ENCODE data around the gene PIK3R3.

PIK3R3 gene

DNA sequence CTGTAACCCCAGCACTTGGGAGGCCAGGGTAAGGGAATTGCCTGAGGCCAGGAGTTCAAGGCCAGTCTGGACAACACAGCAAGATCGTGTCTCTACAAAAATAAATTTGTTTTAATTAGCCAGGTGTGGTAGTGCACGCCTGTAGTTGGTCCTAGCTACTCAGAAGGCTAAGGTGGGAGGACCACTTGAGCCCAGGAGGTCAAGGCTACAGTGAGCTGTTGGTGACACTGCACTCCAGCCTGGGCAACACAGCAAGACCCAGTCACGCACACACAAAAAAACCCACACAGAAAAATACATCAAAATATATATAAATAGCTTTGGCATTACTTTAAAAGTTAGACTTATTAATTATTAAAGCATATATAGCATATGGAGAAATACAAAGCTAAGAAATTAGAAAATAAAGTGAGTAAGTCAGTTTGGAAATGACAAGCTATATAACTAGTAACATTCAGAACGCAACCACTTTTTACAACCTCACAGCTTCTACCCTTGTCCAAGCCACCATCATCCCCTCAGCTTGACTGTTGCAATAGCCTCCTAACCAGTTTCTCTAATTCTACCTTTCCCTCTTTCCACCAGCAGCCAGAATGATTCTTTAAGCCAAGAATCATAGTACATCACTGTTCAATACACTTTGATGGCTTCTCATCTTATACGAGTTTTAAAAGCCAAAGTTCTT lies 14.5 kb downstream of the PIK3R3 start:
- Histone ChIP-seq H3F3A (ENCODE audit: insufficient read depth) (no peaks in the 10 kb centered on the region), H3K9me2 (replicated peaks; ENCODE audit: insufficient read depth, low read length) (no peaks in the 10 kb centered on the region), H3K36me3 (ENCODE audit: low read length) (no peaks in the 10 kb centered on the region), H2AFZ (ENCODE audit: low read depth, low read length, severe bottlenecking) (no peak overlapping the region), H3K79me2 (ENCODE audit: insufficient read depth, low read length) (no peaks in the 10 kb centered on the region), H3K27ac (ENCODE audit: low read depth, low read length) (no peak overlapping the region), H4K20me1 (ENCODE audit: low read depth, low read length) (no peaks in the 10 kb centered on the region), H3K9ac (ENCODE audit: low read length) (no peak overlapping the region), H3K9me3 (ENCODE audit: insufficient read depth, low read length) (no peaks in the 10 kb centered on the region), H3K4me2 (ENCODE audit: low read depth, low read length, poor library complexity, severe bottlenecking) (no peak overlapping the region), H3K27me3 (ENCODE audit: low read length) (no peaks in the 10 kb centered on the region), H3K4me3 (ENCODE audit: insufficient read depth, low read length, poor library complexity, severe bottlenecking) (no peak overlapping the region)
- TF ChIP-seq, protein P1, sequence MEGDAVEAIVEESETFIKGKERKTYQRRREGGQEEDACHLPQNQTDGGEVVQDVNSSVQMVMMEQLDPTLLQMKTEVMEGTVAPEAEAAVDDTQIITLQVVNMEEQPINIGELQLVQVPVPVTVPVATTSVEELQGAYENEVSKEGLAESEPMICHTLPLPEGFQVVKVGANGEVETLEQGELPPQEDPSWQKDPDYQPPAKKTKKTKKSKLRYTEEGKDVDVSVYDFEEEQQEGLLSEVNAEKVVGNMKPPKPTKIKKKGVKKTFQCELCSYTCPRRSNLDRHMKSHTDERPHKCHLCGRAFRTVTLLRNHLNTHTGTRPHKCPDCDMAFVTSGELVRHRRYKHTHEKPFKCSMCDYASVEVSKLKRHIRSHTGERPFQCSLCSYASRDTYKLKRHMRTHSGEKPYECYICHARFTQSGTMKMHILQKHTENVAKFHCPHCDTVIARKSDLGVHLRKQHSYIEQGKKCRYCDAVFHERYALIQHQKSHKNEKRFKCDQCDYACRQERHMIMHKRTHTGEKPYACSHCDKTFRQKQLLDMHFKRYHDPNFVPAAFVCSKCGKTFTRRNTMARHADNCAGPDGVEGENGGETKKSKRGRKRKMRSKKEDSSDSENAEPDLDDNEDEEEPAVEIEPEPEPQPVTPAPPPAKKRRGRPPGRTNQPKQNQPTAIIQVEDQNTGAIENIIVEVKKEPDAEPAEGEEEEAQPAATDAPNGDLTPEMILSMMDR (IDR thresholded peaks at IDR 0.05; ENCODE audit: insufficient read depth, low read length, poor library complexity, severe bottlenecking), result no peak
- TF ChIP-seq EZH2phosphoT487 (conservative IDR thresholded peaks at IDR 0.05; ENCODE audit: low read length), result no peak

DNA sequence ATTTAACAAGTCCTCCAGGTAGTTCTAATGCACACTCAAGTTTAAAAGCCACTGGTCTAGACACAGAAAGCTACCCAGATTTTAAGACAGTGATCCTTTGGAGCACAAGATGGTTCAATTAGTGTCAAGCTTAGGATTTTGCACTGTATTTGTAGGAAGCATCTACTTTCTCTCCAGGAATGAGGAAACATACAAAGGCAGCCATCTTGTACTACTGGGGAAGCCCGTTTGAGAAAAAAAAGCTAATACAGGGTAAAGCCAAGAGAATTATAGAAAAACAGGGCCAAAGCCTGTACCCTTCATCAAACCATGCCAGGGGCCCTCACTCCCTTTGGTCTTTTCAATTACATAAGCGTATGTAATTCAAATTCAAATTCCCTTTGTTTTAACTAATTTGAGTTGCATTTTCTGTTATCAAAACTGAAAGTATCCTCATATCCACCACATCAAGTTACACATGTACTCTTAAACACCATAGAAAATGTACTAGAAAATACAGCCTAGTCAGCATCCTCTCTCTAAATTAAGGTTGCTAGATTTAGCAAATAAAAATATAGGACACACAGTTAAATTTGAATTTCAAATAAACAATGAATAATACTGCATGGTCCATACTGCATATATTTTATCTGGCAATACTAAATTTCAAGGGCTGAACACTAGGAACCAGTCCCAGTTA lies 17.4 kb downstream of the PIK3R3 start:
- Histone ChIP-seq H3K4me2 (ENCODE audit: low read depth, low read length, poor library complexity, severe bottlenecking) (no peak overlapping the region), H3K9me3 (ENCODE audit: insufficient read depth, low read length) (no peaks in the 10 kb centered on the region), H2AFZ (ENCODE audit: low read depth, low read length, severe bottlenecking) (no peak overlapping the region)

GRCh38 chr1:46113948-46114347 lies 18.5 kb downstream of the PIK3R3 start:
- Histone ChIP-seq H3K9ac (ENCODE audit: low read length) (no peak overlapping the region), H3K79me2 (ENCODE audit: insufficient read depth, low read length) (no peaks in the 10 kb centered on the region)

More for the DNA sequence above, 17.4 kb downstream of the PIK3R3 start:
- H3K4me3 ChIP-seq (ENCODE audit: insufficient read depth, low read length, poor library complexity, severe bottlenecking), result no peak overlapping the region
- no peaks in the 10 kb centered on the region for H3K27me3 ChIP-seq (ENCODE audit: low read length)
- no peaks in the 10 kb centered on the region for H3K36me3 ChIP-seq (ENCODE audit: low read length)
- H3K9me2 ChIP-seq (replicated peaks; ENCODE audit: insufficient read depth, low read length), result no peaks in the 10 kb centered on the region
- H3K79me2 ChIP-seq (ENCODE audit: insufficient read depth, low read length), result no peaks in the 10 kb centered on the region
- H3F3A ChIP-seq (ENCODE audit: insufficient read depth), result no peaks in the 10 kb centered on the region
- TF ChIP-seq, protein P1 (IDR thresholded peaks at IDR 0.05; ENCODE audit: insufficient read depth, low read length, poor library complexity, severe bottlenecking), result no peak
- no peak for TF ChIP-seq EZH2phosphoT487 (conservative IDR thresholded peaks at IDR 0.05; ENCODE audit: low read length)
- no peak overlapping the region for H3K9ac ChIP-seq (ENCODE audit: low read length)
- no peaks in the 10 kb centered on the region for H4K20me1 ChIP-seq (ENCODE audit: low read depth, low read length)
- no peak overlapping the region for H3K27ac ChIP-seq (ENCODE audit: low read depth, low read length)

More at GRCh38 chr1:46113948-46114347, 18.5 kb downstream of the PIK3R3 start:
- Histone ChIP-seq H3K36me3 (ENCODE audit: low read length) (no peaks in the 10 kb centered on the region), H3F3A (ENCODE audit: insufficient read depth) (no peaks in the 10 kb centered on the region), H2AFZ (ENCODE audit: low read depth, low read length, severe bottlenecking) (no peak overlapping the region), H4K20me1 (ENCODE audit: low read depth, low read length) (no peaks in the 10 kb centered on the region), H3K4me2 (ENCODE audit: low read depth, low read length, poor library complexity, severe bottlenecking) (no peak overlapping the region), H3K9me2 (replicated peaks; ENCODE audit: insufficient read depth, low read length) (no peaks in the 10 kb centered on the region), H3K27me3 (ENCODE audit: low read length) (no peaks in the 10 kb centered on the region), H3K27ac (ENCODE audit: low read depth, low read length) (no peak overlapping the region), H3K4me3 (ENCODE audit: insufficient read depth, low read length, poor library complexity, severe bottlenecking) (no peak overlapping the region), H3K9me3 (ENCODE audit: insufficient read depth, low read length) (no peaks in the 10 kb centered on the region)
- TF ChIP-seq, protein P1 (IDR thresholded peaks at IDR 0.05; ENCODE audit: insufficient read depth, low read length, poor library complexity, severe bottlenecking), result no peak
- no peak for TF ChIP-seq EZH2phosphoT487 (conservative IDR thresholded peaks at IDR 0.05; ENCODE audit: low read length)
